ENCODE data around the gene SENP3.
"Not testable (repeated sequence)": the region's sequence is repeated elsewhere in the genome, so short reads cannot be mapped to it uniquely, and the experiment has no call there.

Gene SENP3

DNA sequence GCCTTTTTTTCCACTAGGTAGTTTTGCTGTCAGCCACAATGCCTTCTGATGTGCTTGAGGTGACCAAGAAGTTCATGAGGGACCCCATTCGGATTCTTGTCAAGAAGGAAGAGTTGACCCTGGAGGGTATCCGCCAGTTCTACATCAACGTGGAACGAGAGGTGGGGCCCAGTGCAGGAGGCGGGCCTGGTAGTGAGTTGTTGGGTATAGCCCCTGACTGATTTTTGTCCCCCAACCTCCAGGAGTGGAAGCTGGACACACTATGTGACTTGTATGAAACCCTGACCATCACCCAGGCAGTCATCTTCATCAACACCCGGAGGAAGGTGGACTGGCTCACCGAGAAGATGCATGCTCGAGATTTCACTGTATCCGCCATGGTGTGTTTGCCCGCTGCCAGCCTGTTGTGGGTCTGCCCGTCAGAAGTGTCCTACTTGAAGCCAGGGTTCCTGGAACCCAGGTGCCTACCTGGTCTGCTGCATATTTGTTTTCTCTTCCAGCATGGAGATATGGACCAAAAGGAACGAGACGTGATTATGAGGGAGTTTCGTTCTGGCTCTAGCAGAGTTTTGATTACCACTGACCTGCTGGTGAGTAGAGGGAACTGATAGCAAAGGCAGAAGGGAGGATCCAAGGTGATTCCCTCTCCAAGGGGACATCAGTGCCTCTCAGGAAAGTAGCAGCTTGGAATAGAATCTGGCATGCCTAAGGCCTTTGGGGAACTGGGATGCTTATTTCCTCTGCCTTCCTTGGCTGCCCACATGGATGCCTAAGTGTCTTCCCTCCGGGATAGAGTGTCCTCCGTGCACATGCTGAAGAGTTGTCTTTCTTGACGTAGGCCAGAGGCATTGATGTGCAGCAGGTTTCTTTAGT lies 15.8 kb downstream of the SENP3 start:
- no peak for DNase-seq

DNA sequence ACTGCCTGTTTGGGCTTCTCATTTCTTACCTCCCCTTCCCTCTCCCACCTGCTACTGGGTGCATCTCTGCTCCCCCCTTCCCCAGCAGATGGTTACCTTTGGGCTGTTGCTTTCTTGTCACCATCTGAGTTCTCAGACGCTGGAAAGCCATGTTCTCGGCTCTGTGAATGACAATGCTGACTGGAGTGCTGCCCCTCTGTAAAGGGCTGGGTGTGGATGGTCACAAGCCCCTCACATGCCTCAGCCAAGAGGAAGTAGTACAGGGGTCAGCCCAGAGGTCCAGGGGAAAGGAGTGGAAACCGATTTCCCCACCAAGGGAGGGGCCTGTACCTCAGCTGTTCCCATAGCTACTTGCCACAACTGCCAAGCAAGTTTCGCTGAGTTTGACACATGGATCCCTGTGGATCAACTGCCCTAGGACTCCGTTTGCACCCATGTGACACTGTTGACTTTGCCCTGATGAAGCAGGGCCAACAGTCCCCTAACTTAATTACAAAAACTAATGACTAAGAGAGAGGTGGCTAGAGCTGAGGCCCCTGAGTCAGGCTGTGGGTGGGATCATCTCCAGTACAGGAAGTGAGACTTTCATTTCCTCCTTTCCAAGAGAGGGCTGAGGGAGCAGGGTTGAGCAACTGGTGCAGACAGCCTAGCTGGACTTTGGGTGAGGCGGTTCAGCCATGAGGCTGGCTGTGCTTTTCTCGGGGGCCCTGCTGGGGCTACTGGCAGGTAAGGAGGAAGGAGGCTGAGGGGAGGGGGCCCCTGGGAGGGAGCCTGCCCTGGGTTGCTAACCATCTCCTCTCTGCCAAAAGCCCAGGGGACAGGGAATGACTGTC lies 17.5 kb downstream of the SENP3 start, which contains the start of gene CD68:
TSS of gene CD68 (plus strand) at position 638 of the 833 bp plus-strand sequence. CDS start at position 678, 40 bp downstream.
- DNase-seq = no peak

- DNase-seq = no peak
These were observed 18.3 kb downstream of the SENP3 start for GRCh38 chr17:7579834-7580603.

DNA sequence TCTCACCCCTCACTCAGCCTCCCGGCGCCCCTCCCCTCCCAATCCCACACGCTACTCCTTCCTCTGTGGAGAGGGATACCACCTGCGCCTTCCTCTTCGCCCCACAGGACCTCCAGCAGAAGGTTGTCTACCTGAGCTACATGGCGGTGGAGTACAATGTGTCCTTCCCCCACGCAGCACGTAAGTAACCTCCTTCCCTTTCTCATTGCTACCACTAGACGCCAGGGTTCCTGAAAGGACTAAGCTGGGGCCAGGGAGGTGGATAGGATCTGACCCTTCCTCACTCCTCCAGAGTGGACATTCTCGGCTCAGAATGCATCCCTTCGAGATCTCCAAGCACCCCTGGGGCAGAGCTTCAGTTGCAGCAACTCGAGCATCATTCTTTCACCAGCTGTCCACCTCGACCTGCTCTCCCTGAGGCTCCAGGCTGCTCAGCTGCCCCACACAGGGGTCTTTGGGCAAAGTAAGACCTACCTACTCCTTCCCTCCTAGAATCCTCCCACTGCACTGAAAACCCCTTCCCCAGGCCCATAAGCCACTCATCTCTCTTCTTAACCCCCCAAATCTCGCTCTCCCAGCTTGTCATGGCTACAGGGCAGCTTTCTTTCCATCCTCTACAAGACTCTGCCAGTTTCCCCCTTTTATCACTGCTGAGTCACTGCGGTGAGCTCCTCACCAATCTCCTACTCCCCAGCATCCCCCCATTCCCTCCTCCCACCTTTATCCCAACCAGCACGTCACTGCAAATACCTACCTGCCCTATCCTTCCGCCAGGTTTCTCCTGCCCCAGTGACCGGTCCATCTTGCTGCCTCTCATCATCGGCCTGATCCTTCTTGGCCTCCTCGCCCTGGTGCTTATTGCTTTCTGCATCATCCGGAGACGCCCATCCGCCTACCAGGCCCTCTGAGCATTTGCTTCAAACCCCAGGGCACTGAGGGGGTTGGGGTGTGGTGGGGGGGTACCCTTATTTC lies 19.2 kb downstream of the SENP3 start:
- DNase-seq = no peak

GRCh38 chr17:7582396-7583252 lies 20.9 kb downstream of the SENP3 start:
- DNase-seq = no peak

GRCh38 chr17:7583253-7584109 lies 21.8 kb downstream of the SENP3 start, which contains the start of gene MPDU1:
Gene MPDU1 (plus strand): TSS chr17:7583852. CDS start chr17:7583863, 11 bp downstream.
- peak; percentile 98 for DNase-seq

GRCh38 chr17:7586673-7587419 lies 25.1 kb downstream of the SENP3 start:
- DNase-seq = no peak

- no peak for DNase-seq
These were observed 25.9 kb downstream of the SENP3 start for GRCh38 chr17:7587420-7588151.

GRCh38 chr17:7588553-7589203 lies 27.0 kb downstream of the SENP3 start:
- DNase-seq = no peak

DNA sequence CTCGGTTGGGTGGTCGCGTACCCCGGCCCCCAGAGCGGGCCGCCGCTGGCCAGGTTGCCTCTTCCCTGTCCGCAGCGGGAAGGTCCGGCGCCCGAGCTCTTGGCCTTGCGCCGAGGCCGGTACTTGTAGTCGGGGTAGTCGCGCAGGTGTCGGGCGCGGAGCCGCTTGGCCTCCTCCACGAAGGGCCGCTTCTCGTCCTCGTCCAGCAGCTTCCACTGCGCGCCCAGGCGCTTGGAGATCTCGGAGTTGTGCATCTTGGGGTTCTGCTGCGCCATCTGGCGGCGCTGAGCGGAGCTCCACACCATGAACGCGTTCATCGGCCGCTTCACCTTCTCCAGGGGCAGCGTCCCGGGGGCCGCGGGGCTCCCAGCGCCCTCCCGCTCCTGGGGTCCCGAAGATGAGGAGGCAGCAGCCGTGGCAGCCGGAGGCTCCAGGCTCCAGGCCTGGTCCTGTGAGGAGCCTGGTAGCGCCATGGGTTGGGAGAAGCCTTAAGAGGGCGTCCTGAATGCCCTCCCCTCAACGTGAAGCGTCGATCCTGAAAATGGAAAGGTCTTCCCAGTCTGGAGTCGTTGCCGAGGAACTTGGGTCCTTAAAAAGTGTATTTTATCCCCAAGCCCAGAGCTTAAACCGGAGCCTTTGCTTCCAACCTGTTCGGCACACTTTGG lies 27.6 kb downstream of the SENP3 start:
- DNase-seq = no peak

- DNase-seq = no peak
These were observed 28.4 kb downstream of the SENP3 start, which contains the start of gene SOX15 for GRCh38 chr17:7589891-7590691. Gene SOX15 (minus strand): TSS chr17:7590094. CDS start chr17:7589676, 418 bp downstream.

DNA sequence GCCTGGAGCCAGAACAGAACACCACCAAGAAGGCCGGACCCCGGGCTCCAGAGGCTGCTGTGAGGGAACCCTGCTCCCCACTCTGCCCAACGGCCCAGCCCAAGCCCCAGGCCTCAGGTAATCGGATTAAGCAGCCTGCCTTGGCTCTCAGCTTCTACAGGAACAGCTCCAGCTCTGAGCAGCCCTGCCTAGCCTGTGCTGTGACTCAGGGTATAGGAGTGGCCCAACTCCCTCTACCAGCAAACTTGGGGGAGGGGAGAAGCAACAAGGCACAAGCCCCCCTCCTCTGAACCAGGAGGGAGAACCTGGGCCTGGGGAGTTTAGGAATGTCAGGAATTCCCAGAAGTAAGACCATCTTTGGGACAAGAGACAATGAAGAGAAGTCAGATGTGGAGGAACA lies 29.0 kb downstream of the SENP3 start:
- no peak for DNase-seq

- no peak for DNase-seq
These were observed 29.9 kb downstream of the SENP3 start for GRCh38 chr17:7591596-7591995.

- no peak for DNase-seq
These were observed 30.8 kb downstream of the SENP3 start for GRCh38 chr17:7592422-7593021.

DNA sequence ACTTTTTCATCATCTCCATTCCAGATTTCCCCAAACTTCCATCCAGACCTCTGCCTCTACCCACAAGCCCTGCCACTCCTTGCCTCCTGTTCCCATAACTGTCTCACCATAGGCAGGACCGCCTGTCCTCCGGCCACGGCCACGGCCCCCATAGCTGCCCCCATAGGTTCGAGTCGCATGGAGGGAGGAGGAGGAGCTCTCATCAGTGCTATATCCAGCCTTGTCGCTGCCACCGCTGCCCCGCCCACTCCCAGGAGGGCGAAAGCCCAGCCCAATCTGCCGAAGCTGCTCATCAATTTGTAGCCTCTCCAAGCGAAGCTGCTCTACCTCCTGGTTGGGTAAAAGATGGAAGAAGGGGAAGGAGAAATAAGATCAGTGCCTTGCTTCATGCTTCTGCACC lies 31.6 kb downstream of the SENP3 start:
- no peak for DNase-seq

GRCh38 chr17:7597561-7597960 lies 35.8 kb downstream of the SENP3 start:
- DNase-seq = not testable (repeated sequence)

Measured in DMS79 treated with DMSO at 0.1 percent for 48 hours (cell line).